HCT116 (cell line): ENCODE results near the gene CFAP46. TPM values are rescaled to one million over a fixed set of nuclear protein-coding genes. Genes with fewer than 3 reads are reported as not detected.
"Not testable (repeated sequence)": the region's sequence is repeated elsewhere in the genome, so short reads cannot be mapped to it uniquely, and the experiment has no call there.

Experiments
- ATAC-seq: fragments of 200-7000 bp; cut with Tn5 transposase; 2 replicates; pipeline ENCODE4 v1.9.1; 2020; ENCODE audit warnings: mild to moderate bottlenecking, moderate library complexity
- BruUV-seq: library from RNA; stranded (reverse); fragments of 400-500 nt; replicated peaks from 2 replicates; lab custom pipeline; 2021; lab: Mats Ljungman, UMichigan
- CTCF ChIA-PET: fragments of 300-600 bp; sonication (Branson Sonifier 250); formaldehyde crosslinking; loops from one replicate; lab custom pipeline; 2021; ENCODE audit warnings: antibody characterized with exemption; lab: Charles Lee
- POLR2A ChIA-PET: fragments of 300-600, 350-600 bp; sonication (Branson Sonifier 250); formaldehyde crosslinking; loops from one replicate; lab custom pipeline; 2021; ENCODE audit warnings: antibody characterized with exemption; lab: Charles Lee
- RAD21 ChIA-PET, 2 experiments: fragments of 300-600 bp; sonication (Branson Sonifier 250); formaldehyde crosslinking; loops; one replicate each; lab custom pipeline; 2023; ENCODE audit warnings: low total read pairs in 2 of 2; ENCODE audit not compliant: uncharacterized antibody in 2 of 2, unreplicated experiment in 2 of 2, low non-redundant PET in 1 of 2; lab: Charles Lee
- DNase-seq: peaks from one replicate; pipeline ENCODE4 v3.0.0-alpha.2; 2010; ENCODE audit warnings: low read depth, low spot score
- H2AFZ ChIP-seq: fragments of 200-600 bp; shearing (Covaris generic), sonication (generic); 2 replicates; pipeline ENCODE4 v1.6.1; 2017; ENCODE audit warnings: low read depth, mixed run types, mixed read lengths, antibody characterized with exemption, low read length; ENCODE audit not compliant: poor library complexity, severe bottlenecking
- H3K27ac ChIP-seq: 2 replicates; pipeline ENCODE4 v1.5.1; 2012; ENCODE audit warnings: low read depth, low read length
- H3K27me3 ChIP-seq: fragments of 200-600 bp; sonication (generic); 2 replicates; pipeline ENCODE4 v1.6.1; 2016; ENCODE audit warnings: mixed run types, low read length, mixed read lengths; ENCODE audit not compliant: insufficient read depth
- H3K36me3 ChIP-seq, 2 experiments: fragments of 200-500 bp in 1 of 2; fragments of 200-600 bp in 1 of 2; sonication (Bioruptor generic) in 1 of 2; sonication (generic) in 1 of 2; 2 replicates each; pipeline versions ENCODE4 v1.5.1 to v1.6.1; 2014 to 2016; ENCODE audit warnings: low read length in 2 of 2, inconsistent platforms in 1 of 2, mixed read lengths in 1 of 2, mixed run types in 1 of 2; ENCODE audit not compliant: insufficient read depth in 2 of 2, control insufficient read depth in 1 of 2
- H3K4me1 ChIP-seq, 2 experiments: fragments of 200-600 bp in 1 of 2; sonication (generic) in 1 of 2; 2 replicates each; pipeline versions ENCODE4 v1.5.1 to v1.6.1; 2012 to 2017; ENCODE audit warnings: low read length in 2 of 2, inconsistent platforms in 1 of 2, mild to moderate bottlenecking in 1 of 2, mixed read lengths in 1 of 2, mixed run types in 1 of 2, moderate library complexity in 1 of 2; ENCODE audit not compliant: insufficient read depth in 2 of 2, control insufficient read depth in 1 of 2
- H3K4me2 ChIP-seq: fragments of 200-600 bp; sonication (generic); 2 replicates; pipeline ENCODE4 v1.6.1; 2017; ENCODE audit warnings: mixed run types, low read length, mixed read lengths
- H3K4me3 ChIP-seq, 2 experiments: fragments of 200-600 bp in 1 of 2; sonication (generic) in 1 of 2; replicated peaks in 1 of 2; 2 replicates each; pipeline ENCODE4 v1.5.1; 2011 to 2016; ENCODE audit warnings: low read length in 2 of 2, control low read depth in 1 of 2, low read depth in 1 of 2, mild to moderate bottlenecking in 1 of 2, mixed read lengths in 1 of 2, mixed run types in 1 of 2
- H3K79me2 ChIP-seq: fragments of 200-600 bp; sonication (generic); 2 replicates; pipeline ENCODE4 v1.6.1; 2017; ENCODE audit warnings: mild to moderate bottlenecking, mixed run types, low read length, moderate library complexity, mixed read lengths; ENCODE audit not compliant: insufficient read depth
- H3K9ac ChIP-seq: fragments of 200-600 bp; sonication (generic); 2 replicates; pipeline ENCODE4 v1.6.1; 2016; ENCODE audit warnings: low read length, mixed read lengths
- H3K9me2 ChIP-seq: fragments of 200-600 bp; sonication (generic), shearing (Covaris generic); 2 replicates; pipeline ENCODE4 v1.6.1; 2017; ENCODE audit warnings: mixed run types, mild to moderate bottlenecking, moderate library complexity; ENCODE audit not compliant: insufficient read depth
- H3K9me3 ChIP-seq, 2 experiments: fragments of 200-500 bp in 1 of 2; fragments of 200-600 bp in 1 of 2; sonication (Bioruptor generic) in 1 of 2; sonication (generic) in 1 of 2; 2 replicates each; pipeline ENCODE4 v1.6.1; 2014 to 2017; ENCODE audit warnings: low read length in 2 of 2, mixed read lengths in 2 of 2, inconsistent platforms in 1 of 2, low read depth in 1 of 2, mild to moderate bottlenecking in 1 of 2, mixed run types in 1 of 2, moderate library complexity in 1 of 2; ENCODE audit not compliant: control insufficient read depth in 1 of 2, insufficient read depth in 1 of 2
- H4K20me1 ChIP-seq: fragments of 200-600 bp; sonication (generic), shearing (Covaris generic); 2 replicates; pipeline ENCODE4 v1.6.1; 2017; ENCODE audit warnings: mixed run types, mild to moderate bottlenecking, moderate library complexity; ENCODE audit not compliant: insufficient read depth
- EGR1 ChIP-seq: IDR thresholded peaks from 2 replicates; pipeline ENCODE4 v1.6.1; 2012; ENCODE audit warnings: low read depth
- intact Hi-C: fragments of 100-400 bp; cut with micrococcal nuclease; formaldehyde crosslinking; loops from 2 replicates; pipeline ENCODE4 v1.10.0; 2022
- total RNA-seq: library from RNA; stranded (reverse); gene quantifications from one replicate; pipeline ENCODE4 v1.2.1, GENCODE V29; 2021; ENCODE audit not compliant: unreplicated experiment
- TF ChIP-seq, protein P1 (sequence below), 3 experiments: fragments of 200-600 bp in 1 of 3; sonication (generic) in 1 of 3; IDR thresholded peaks in 2 of 3; conservative IDR thresholded peaks in 1 of 3; 2 replicates each; pipeline ENCODE4 v1.5.1; 2012 to 2017; ENCODE audit warnings: low read depth in 2 of 3, low read length in 2 of 3, antibody characterized with exemption in 1 of 3, borderline replicate concordance in 1 of 3, control low read depth in 1 of 3, mild to moderate bottlenecking in 1 of 3, mixed read lengths in 1 of 3, mixed run types in 1 of 3, moderate library complexity in 1 of 3; ENCODE audit not compliant: insufficient read depth in 1 of 3

Gene CFAP46
- total RNA-seq, 1 experiment from 2014 or later = 1.4 TPM

- H3K27me3 ChIP-seq = no peaks in the 10 kb centered on the region
- H3K9ac ChIP-seq = no peak overlapping the region
- ChIA-PET POLR2A (no interaction called here), RAD21 (no interaction called here), CTCF (no interaction called here)
- H3K27ac ChIP-seq = no peak overlapping the region
- H3K36me3 ChIP-seq = no peaks in the 10 kb centered on the region
- TF ChIP-seq EGR1 = no peak
- TF ChIP-seq, protein P1, sequence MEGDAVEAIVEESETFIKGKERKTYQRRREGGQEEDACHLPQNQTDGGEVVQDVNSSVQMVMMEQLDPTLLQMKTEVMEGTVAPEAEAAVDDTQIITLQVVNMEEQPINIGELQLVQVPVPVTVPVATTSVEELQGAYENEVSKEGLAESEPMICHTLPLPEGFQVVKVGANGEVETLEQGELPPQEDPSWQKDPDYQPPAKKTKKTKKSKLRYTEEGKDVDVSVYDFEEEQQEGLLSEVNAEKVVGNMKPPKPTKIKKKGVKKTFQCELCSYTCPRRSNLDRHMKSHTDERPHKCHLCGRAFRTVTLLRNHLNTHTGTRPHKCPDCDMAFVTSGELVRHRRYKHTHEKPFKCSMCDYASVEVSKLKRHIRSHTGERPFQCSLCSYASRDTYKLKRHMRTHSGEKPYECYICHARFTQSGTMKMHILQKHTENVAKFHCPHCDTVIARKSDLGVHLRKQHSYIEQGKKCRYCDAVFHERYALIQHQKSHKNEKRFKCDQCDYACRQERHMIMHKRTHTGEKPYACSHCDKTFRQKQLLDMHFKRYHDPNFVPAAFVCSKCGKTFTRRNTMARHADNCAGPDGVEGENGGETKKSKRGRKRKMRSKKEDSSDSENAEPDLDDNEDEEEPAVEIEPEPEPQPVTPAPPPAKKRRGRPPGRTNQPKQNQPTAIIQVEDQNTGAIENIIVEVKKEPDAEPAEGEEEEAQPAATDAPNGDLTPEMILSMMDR (IDR thresholded peaks at IDR 0.05 in 2 of 3, conservative IDR thresholded peaks at IDR 0.05 in 1 of 3; ENCODE audit: borderline replicate concordance in 1 of 3, insufficient read depth in 1 of 3, low read depth in 2 of 3, low read length in 2 of 3) = no peak
- H3K4me1 ChIP-seq = no peaks in the 10 kb centered on the region
- H3K9me2 ChIP-seq = no peaks in the 10 kb centered on the region
- DNase-seq (no peak), ATAC-seq (no peak)
- no peak overlapping the region for H3K4me2 ChIP-seq
- no peaks in the 10 kb centered on the region for H3K79me2 ChIP-seq
- H4K20me1 ChIP-seq = no peaks in the 10 kb centered on the region
- no TSS peak for BruUV-seq
- no peaks in the 10 kb centered on the region for H3K9me3 ChIP-seq
- no peak overlapping the region for H3K4me3 ChIP-seq
- intact Hi-C loops = no loop called here
- no peak overlapping the region for H2AFZ ChIP-seq
These were observed 53.4 kb downstream of the CFAP46 start for GRCh38 chr10:132888898-132889490.

- H3K4me2 ChIP-seq, ATAC-seq, H3K4me3 ChIP-seq, H3K9me2 ChIP-seq, H3K4me1 ChIP-seq, H3K27me3 ChIP-seq, H3K9me3 ChIP-seq, POLR2A ChIA-PET, H3K36me3 ChIP-seq, H2AFZ ChIP-seq, H4K20me1 ChIP-seq, H3K9ac ChIP-seq, H3K27ac ChIP-seq, intact Hi-C loops, H3K79me2 ChIP-seq, BruUV-seq, DNase-seq, RAD21 ChIA-PET, CTCF ChIA-PET: not testable (repeated sequence)
These were observed 53.9 kb downstream of the CFAP46 start for GRCh38 chr10:132888446-132888845.
